ENCODE measurements around the gene ALX1.

- TF ChIP-seq ATF3 (IDR thresholded peaks at IDR 0.05): no peak
- no peak for TF ChIP-seq GABPA (IDR thresholded peaks at IDR 0.05 in 1 of 2, conservative IDR thresholded peaks at IDR 0.05 in 1 of 2)
- TF ChIP-seq CTCF (IDR thresholded peaks at IDR 0.05; ENCODE audit: low read depth, low read length, missing input control): no peak
- no peak for TF ChIP-seq HNF4A (conservative IDR thresholded peaks at IDR 0.05)
- no peak for TF ChIP-seq SP1 (IDR thresholded peaks at IDR 0.05)
Observed at GRCh38 chr12:85278598-85279448, 1.2 kb upstream of the ALX1 start.
